ENCODE measurements around the gene SH3BGR.
"Not testable (repeated sequence)": the region's sequence is repeated elsewhere in the genome, so short reads cannot be mapped to it uniquely, and the experiment has no call there.

The SH3BGR gene

DNA sequence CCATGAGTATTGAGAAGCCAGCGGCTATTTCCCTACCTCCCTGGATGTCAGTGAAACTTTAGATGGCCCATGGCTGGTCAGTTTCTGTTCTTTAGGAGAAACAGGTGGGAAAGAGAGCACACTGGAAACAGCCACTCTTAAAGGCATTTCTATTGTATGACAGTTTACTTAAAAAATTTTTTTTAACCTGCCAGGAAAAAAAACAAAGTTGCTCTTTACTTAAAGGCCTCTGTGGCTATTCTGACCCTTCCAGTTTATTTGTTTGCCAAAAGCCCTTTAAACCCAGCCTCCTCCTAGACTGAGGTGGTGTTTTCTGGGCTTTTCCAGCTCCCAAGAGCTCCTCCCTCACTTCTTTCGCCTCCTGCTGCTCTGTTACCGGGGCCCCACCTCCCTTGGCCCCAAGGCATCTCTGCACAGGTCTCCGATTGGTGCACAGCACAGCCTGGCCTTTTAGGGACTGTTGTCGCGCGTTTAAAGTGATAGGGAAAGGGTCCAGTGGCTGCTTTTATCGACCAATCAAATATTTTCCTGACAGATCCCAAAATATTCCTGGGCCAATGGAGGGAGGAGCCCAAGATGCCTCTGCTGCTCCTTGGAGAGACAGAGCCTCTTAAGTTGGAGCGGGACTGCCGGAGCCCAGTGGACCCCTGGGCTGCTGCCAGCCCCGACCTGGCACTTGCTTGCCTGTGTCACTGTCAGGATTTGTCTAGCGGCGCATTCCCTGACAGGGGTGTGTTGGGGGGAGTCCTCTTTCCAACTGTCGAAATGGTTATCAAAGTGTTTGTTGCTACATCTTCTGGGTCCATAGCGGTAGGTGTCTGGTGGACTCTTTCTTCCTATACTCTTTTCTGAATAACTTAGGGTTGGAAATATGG is at the start of gene SH3BGR:
SH3BGR (plus strand) TSS at position 639 of the 875 bp plus-strand sequence; CDS start at position 766, 127 bp downstream.
- FAIRE-seq: no peak

DNA sequence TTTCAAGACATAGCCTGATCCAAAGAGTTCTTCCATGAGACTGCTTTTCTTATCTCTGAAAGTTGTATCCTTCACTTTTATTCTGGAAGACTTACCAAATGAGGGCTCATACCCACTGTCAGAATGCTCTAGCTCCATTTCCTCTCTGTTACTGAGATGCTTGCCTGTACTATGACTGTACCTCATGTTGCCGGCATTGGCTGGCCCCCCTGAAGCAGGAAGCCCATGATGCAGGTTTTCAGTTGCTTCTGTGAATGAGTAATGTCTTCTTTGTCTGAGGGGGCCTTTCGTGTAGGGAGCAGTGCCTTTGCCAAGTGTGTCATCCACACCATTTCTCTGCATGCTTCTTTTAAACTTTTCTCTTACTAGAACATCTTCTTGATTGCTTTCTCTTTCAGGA is 45.7 kb upstream of the SH3BGR start:
- no peak for FAIRE-seq

DNA sequence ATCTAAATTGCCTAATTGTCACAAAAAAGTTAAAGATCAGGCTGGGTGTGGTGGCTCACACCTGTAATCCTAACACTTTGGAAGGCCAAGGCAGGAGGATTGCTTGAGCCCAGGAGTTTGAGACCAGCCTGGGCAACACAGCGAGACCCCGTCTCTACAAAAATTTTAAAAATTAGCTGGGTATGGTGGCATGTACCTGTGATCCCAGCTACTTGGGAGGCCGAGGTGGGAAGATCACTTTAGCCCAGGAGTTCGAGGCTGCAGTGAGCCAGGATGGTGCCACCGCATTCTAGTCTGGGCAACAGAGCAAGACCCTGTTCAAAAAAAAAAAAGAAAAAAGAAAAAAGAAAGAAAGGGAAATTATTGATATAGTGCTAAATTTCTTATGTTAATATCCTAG is 32.6 kb upstream of the SH3BGR start:
- not testable (repeated sequence) for FAIRE-seq

GRCh38 chr21:39422527-39423241 is 29.1 kb upstream of the SH3BGR start:
- FAIRE-seq: no peak

DNA sequence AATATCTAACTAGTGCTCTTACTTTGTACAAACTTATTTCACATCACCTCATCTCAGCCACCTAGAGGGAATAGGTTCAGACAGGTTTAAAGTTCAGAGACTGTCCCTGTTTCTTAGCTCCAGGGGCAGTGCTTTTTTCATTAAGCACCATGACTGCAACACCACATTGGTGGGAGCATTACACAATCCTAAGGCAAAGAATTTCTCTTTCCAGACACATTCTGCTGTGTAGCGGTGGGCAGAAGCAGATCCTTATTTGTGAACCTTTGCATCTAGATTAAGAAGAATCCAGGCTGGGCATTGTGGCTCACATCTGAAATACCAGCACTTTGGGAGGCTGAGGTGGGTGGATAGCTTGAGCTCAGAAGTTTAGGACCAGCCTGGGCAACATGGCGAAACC is 22.3 kb upstream of the SH3BGR start:
- no peak for FAIRE-seq

GRCh38 chr21:39430016-39430415 is 21.8 kb upstream of the SH3BGR start:
- no peak for FAIRE-seq

DNA sequence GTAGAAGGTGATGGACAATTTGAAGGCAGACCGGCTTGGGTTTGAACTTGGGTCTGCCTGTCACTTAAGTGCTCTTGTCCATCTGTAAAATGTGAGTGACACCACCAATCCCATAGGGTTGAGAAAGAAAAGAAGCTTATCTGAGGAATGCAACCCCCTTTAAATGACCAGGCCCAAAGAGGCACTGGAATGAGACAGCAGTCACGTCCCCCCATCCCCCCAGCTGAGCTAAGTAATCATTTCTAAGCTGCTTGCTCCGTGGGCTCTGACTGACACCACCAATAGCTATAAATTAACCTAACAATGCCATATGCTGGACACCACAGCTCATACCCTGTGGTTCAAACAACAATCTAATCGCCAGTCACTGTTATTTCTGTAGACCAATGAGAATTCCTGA is 21.3 kb upstream of the SH3BGR start:
- no peak for FAIRE-seq

GRCh38 chr21:39430954-39431353 is 20.8 kb upstream of the SH3BGR start:
- no peak for FAIRE-seq

GRCh38 chr21:39434950-39435349 is 16.8 kb upstream of the SH3BGR start:
- no peak for FAIRE-seq

DNA sequence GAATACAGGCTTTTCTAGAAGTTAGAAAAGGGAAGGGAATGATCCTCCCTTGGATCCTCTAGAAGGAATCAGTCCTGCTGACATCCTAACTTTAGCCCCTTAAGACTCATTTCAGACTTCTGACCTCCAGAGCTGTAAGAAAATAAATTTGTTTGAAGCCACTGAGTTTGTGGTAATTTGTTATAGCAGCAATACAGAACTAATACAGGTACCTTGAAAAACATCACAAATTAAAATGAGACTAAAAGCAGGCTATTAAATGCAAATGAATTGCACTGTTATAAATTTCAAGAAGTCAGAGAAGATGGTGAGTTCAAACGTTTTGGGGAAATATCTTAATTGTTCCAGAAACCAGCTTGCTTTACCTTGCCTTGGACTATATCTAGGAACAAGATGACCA is 12.5 kb upstream of the SH3BGR start:
- FAIRE-seq: no peak

- FAIRE-seq: no peak
These were observed 10.0 kb upstream of the SH3BGR start for GRCh38 chr21:39441502-39442475.

DNA sequence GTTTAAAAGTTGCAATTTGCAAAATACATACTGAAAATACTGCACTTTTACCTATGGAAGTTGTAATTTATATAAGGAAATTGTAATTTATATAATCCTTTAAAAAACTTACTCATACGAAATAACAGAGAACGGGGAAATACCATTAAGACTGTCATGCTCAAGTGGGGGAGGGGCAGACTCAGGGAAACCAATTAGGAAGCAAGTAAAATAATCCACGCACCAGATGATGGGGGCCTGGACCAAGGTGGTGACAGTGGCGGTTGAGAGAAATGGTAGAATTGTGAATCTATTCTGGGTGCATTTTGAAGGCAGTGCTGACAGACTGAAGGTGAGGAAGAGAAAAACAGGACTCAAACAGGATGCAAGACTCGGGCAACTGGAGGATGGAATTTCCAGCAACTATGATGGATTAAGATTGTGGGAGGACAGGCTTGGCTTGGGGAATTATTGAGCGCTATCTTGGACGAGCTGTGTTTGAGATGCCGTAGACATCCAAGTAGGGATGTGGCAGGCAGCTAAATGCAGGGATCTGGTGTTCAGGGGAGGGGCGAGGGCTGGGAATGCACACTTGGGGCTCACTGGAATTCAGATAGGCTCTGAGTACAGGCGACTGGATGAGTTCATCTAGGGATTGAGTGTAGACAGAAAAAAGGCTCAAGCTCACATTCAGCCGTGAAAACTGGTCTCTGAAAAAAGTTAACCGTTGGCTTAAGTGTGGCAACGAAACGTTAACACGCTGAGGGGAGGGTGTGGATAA is 7.2 kb upstream of the SH3BGR start:
- FAIRE-seq: no peak

DNA sequence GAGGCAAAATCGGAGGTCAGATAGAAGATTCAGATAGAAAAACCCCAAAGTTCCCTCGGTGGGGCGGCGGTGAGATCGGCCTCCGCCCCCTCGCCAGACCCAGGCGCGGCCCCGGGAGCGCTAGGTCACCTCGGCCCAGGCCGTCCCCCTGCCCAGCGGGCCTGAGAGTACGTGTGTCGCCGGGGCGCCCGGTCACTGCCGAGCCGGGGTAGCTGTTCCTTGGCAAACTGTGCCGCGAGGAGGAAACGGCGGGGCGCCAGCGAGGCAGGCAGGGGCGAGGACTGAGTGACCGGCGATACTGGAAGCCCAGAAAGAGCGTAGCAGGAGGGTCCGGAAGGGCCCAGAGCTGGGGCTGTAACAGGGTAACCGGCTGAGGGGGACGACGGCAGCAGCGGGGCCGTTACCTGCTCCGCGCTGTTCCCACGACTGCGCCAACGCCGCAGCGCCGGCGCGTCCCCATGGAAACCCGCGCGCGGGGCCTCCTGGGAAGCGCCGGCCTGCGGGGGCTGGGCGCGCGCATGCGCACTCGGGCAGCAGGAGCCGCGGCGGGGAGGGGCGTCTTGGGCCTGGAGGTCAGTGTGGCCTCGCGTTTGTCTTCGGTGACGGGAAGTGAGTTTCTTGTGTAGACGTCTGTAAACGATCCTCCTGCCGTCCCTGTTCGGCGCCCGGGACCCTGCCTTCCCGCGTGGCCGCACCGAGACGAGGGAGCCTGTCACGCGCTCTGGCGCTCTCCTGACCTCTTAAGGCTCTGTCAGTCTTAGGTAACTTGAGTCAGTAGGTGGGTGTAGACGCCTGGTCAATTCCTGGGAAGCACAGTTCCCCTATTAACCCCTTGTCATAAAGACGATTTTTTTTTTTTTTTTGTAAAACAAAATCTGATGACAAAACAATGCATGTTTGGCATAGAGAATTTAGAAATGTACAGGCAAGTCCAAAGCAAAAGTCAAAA is 6.2 kb upstream of the SH3BGR start, which contains the start of gene LCA5L:
LCA5L (minus strand) TSS at position 458 of the 949 bp plus-strand sequence. CDS start 17,285 bp downstream, outside the sequence.
- no peak for FAIRE-seq

- no peak for FAIRE-seq
These were observed 4.5 kb upstream of the SH3BGR start for GRCh38 chr21:39447264-39447663.

DNA sequence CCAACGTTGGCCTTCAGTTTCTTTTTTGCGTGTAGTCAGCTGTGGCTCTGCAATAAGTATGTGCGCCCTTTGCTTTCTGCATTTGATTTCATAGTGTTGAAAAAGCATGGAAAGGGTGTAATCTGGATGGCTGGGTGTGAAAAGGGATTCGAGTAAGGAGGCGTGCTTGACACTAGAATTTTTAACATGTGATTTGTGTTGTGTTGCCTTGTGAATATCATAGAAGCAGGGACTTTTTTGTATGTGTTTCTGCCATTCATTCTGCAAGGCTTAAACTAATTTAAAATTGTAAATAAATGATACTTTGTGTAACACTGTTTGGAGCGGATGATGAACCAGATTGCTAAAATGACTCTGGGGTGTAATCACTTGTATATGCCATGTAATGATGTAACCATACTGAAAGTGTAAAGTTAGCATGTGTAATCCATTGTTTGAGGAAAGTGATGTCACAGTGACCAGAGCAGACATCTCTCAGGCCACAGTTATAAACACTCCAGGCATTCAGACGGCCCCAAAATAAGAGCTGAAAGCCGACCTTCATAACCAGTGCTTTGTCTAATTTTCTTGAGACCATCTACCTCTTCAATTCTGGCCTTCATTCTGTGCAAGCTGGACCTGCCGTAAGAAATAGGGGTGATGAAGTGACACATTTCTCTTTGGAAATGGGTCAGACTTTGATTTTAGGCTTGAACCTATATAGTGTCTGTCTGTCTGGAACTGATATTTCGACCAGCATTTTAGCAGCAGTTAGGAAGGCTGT is 618 bp downstream of the SH3BGR start:
- FAIRE-seq: no peak

GRCh38 chr21:39452970-39453342 is 1.2 kb downstream of the SH3BGR start:
- no peak for FAIRE-seq

- FAIRE-seq: no peak
These were observed 1.9 kb downstream of the SH3BGR start for GRCh38 chr21:39453571-39454179.

GRCh38 chr21:39454949-39455668 is 3.3 kb downstream of the SH3BGR start:
- FAIRE-seq: no peak

DNA sequence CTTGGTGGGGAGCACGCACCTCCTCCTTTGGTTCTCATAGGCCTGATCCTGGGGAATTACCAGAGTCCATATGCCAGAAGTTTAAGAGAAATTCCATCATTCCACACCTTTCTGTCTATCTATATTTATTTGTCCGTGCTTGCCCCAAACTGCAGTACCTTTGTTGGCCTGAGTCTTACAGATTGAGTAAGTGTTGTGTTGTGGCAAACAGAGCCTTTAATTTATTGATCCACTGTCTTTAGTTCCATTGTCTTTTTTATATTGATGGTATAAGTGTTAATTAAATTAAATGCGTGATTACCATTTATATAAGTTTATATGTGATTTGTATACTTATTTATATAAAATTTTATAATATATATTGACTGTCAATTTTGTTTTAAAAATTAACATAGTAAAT is 4.9 kb downstream of the SH3BGR start:
- FAIRE-seq: no peak

Data from colon (tissue), 2 donors.